Nephron (organoid): ENCODE results near the gene TSHZ1.

ENCODE experiments used
- H3K27ac Mint-ChIP-seq, 3 experiments: 2 replicates each; pipeline ENCODE4 v1.8.0; 2020; ENCODE audit warnings: mixed read lengths in 3 of 3, mild to moderate bottlenecking in 2 of 3, moderate library complexity in 1 of 3
- H3K27me3 Mint-ChIP-seq: 2 replicates; pipeline ENCODE4 v1.8.0; 2021; ENCODE audit warnings: low read depth, mild to moderate bottlenecking, moderate library complexity, mixed read lengths
- H3K36me3 Mint-ChIP-seq: 2 replicates; pipeline ENCODE4 v1.8.0; 2020; ENCODE audit warnings: low read depth, mixed read lengths
- H3K4me1 Mint-ChIP-seq: 2 replicates; pipeline ENCODE4 v1.8.0; 2020; ENCODE audit warnings: mixed read lengths
- H3K4me3 Mint-ChIP-seq, 3 experiments: 2 replicates each; pipeline ENCODE4 v1.8.0; 2020; ENCODE audit warnings: mild to moderate bottlenecking in 3 of 3, mixed read lengths in 3 of 3, moderate library complexity in 2 of 3
- H3K9me3 Mint-ChIP-seq: 2 replicates; pipeline ENCODE4 v1.8.0; 2020; ENCODE audit warnings: mixed read lengths
- TF ChIP-seq, protein P1 (sequence below), 3 experiments: fragments of 200-600 bp; sonication (generic); IDR thresholded peaks; one replicate each; pipeline ENCODE4 v1.5.0; 2021; ENCODE audit warnings: antibody characterized with exemption in 3 of 3; ENCODE audit not compliant: unreplicated experiment in 3 of 3

TSHZ1 gene, protein sequence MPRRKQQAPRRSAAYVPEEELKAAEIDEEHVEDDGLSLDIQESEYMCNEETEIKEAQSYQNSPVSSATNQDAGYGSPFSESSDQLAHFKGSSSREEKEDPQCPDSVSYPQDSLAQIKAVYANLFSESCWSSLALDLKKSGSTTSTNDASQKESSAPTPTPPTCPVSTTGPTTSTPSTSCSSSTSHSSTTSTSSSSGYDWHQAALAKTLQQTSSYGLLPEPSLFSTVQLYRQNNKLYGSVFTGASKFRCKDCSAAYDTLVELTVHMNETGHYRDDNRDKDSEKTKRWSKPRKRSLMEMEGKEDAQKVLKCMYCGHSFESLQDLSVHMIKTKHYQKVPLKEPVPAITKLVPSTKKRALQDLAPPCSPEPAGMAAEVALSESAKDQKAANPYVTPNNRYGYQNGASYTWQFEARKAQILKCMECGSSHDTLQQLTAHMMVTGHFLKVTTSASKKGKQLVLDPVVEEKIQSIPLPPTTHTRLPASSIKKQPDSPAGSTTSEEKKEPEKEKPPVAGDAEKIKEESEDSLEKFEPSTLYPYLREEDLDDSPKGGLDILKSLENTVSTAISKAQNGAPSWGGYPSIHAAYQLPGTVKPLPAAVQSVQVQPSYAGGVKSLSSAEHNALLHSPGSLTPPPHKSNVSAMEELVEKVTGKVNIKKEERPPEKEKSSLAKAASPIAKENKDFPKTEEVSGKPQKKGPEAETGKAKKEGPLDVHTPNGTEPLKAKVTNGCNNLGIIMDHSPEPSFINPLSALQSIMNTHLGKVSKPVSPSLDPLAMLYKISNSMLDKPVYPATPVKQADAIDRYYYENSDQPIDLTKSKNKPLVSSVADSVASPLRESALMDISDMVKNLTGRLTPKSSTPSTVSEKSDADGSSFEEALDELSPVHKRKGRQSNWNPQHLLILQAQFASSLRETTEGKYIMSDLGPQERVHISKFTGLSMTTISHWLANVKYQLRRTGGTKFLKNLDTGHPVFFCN (N-terminal part only)

DNA sequence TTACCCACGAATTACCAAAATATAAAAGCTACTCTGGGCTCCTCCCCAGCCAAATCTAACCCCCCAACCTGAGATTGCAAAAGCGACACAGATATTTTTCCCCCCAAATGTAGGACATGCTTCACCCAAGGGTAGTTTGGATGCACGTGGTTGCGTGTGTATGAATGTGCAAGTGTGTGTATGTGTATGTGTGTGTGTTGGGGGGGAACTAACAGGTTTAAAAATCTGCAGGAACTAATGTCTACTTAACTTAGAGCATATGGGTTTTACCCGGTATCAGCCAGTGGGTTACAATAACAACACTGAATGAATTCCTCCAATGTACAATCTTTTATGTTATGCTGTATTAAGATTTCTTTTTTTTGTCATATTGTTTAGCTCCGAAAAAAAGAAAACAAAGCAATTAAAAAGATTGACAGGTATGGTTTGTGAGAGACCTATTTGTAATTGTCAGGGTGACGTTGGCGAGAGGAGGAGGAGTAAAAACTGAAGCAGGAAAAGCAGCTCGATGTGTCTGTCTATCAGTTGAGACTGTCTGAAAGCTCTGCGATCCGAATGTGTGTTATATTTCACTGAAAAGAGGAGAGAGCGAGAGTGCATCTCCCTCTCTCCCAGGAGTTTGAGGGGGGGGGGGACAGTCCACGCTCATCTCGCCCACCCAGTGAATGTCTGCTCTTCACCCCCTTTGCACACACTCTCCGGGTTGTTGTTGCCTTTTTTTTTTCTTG is at the start of gene TSHZ1:
Gene TSHZ1, plus strand, starts transcription at position 524 of the 728 bp plus-strand sequence. CDS start 1,080 bp downstream, outside the sequence.
- Mint-ChIP-seq H3K36me3 (peaks cover 7% of the 10 kb centered on the region), H3K4me3 (peak within 1 kb of the TSS; percentile 98 to 99 (median 99)), H3K4me1 (peaks cover 63% of the 10 kb centered on the region), H3K9me3 (no peaks in the 10 kb centered on the region), H3K27ac (peak within 1 kb of the TSS; percentile 98 to 99 (median 98)), H3K27me3 (peaks cover 2% of the 10 kb centered on the region)
- TF ChIP-seq, protein P1, sequence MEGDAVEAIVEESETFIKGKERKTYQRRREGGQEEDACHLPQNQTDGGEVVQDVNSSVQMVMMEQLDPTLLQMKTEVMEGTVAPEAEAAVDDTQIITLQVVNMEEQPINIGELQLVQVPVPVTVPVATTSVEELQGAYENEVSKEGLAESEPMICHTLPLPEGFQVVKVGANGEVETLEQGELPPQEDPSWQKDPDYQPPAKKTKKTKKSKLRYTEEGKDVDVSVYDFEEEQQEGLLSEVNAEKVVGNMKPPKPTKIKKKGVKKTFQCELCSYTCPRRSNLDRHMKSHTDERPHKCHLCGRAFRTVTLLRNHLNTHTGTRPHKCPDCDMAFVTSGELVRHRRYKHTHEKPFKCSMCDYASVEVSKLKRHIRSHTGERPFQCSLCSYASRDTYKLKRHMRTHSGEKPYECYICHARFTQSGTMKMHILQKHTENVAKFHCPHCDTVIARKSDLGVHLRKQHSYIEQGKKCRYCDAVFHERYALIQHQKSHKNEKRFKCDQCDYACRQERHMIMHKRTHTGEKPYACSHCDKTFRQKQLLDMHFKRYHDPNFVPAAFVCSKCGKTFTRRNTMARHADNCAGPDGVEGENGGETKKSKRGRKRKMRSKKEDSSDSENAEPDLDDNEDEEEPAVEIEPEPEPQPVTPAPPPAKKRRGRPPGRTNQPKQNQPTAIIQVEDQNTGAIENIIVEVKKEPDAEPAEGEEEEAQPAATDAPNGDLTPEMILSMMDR (IDR thresholded peaks at IDR 0.05; ENCODE audit: unreplicated experiment in 3 of 3): no peak

DNA sequence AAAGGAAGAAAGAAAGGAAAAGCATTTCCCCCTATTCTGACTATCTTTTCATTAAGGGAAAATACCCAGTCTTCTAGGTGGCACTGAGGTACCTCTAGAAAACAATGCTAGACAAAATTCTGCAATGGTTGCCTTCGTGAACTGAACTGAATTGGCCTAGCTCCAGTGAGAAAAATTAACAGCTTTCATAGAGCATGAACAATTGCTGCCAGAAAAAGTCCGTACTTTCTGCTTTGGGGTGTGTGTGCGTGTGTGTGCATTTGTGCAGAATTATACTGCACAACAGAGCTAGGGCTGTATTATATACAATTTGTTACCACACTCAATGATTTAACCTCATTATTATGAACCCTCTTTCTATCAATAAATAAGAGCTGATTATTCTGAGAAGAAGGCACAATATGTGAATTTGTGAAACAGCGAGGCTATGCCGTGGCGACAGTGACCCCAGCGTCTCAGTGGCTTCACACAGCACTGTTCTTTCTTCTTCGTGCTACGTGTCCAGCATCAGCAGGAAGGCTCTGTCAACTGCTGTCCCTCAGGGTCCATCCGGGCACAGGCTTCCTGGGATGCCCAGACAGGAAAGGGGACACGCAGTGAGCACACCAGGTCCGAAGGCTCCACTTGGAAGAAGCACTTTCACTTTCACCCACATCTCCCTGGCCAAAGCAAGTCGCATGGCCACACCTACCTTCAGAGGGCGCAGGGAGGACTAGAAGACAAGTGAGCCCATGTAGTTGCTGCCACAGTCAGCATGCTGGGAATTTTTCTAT is 49.2 kb upstream of the TSHZ1 start:
- H3K4me1 Mint-ChIP-seq: peaks cover 6% of the 10 kb centered on the region

DNA sequence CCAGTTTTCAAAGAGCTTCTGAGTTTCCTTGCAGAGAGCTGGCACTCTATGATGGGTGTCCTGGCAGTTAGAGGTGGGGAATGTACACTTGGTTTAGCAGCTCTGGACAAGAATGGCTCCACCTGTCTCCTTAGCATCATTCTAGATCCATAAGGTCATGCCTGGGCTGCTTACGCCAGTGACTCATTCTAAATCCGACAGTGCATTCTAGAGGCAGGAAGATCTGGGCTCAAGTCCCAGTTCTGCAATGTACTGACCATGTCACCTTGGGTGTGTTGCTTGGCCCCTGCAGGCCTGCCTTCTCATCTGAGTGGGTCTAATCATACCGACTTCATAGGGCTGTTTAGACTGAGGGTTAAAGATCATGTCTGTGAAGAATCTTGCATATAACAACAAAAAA is 48.1 kb upstream of the TSHZ1 start:
- Mint-ChIP-seq H3K4me1 (peaks cover 6% of the 10 kb centered on the region), H3K27me3 (peaks cover 10% of the 10 kb centered on the region), H3K27ac (no peak overlapping the region), H3K36me3 (peaks cover 4% of the 10 kb centered on the region), H3K4me3 (no peak overlapping the region), H3K9me3 (peaks cover 6% of the 10 kb centered on the region)
- TF ChIP-seq, protein P1 (IDR thresholded peaks at IDR 0.05; ENCODE audit: unreplicated experiment in 3 of 3): no peak

More for the DNA sequence above, 49.2 kb upstream of the TSHZ1 start:
- TF ChIP-seq, protein P1 (IDR thresholded peaks at IDR 0.05; ENCODE audit: unreplicated experiment in 3 of 3): no peak
- Mint-ChIP-seq H3K4me3 (no peak overlapping the region), H3K36me3 (no peaks in the 10 kb centered on the region), H3K27me3 (peaks cover 10% of the 10 kb centered on the region), H3K9me3 (peaks cover 4% of the 10 kb centered on the region), H3K27ac (no peak overlapping the region)

DNA sequence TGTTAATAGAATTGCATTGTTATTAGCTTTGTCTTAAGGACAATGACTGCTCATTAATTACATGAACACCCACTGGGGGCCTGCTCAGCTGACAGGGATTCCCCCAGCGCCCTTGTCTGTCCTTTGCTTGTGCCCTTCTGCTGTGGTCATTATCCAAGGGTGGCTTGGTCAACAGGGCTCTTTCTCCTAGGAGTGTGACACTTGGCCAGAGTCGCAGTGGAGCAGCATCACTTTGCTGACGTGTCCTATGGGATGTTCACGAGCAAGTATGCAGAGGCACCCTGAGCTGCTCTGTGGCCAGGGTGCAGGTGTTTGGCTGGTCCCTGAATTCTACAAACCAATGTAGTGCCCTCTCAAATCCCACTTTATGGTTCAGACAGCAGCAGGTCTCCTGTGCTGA is 47.6 kb upstream of the TSHZ1 start:
- H3K27ac Mint-ChIP-seq: no peak overlapping the region
- peaks cover 10% of the 10 kb centered on the region for H3K27me3 Mint-ChIP-seq

More for the DNA sequence above, 47.6 kb upstream of the TSHZ1 start:
- no peak overlapping the region for H3K4me3 Mint-ChIP-seq
- peaks cover 4% of the 10 kb centered on the region for H3K36me3 Mint-ChIP-seq
- H3K9me3 Mint-ChIP-seq: peaks cover 6% of the 10 kb centered on the region
- peaks cover 6% of the 10 kb centered on the region for H3K4me1 Mint-ChIP-seq
- TF ChIP-seq, protein P1 (IDR thresholded peaks at IDR 0.05; ENCODE audit: unreplicated experiment in 3 of 3): no peak
